Kidney epithelial cell (primary cell): ENCODE measurements around the gene FOXF1. TPM values are rescaled to one million over a fixed set of nuclear protein-coding genes. Genes with fewer than 3 reads are reported as not detected.

Experiments
- DNase-seq: peaks from one replicate; pipeline ENCODE4 v3.0.0-alpha.2; 2010; ENCODE audit warnings: low read depth
- H3K27me3 ChIP-seq: 2 replicates; pipeline ENCODE4 v1.6.0; 2011; ENCODE audit warnings: low read length; ENCODE audit not compliant: control insufficient read depth, insufficient read depth
- H3K36me3 ChIP-seq: 2 replicates; pipeline ENCODE4 v1.5.1; 2011; ENCODE audit warnings: low read length; ENCODE audit not compliant: control insufficient read depth, insufficient read depth
- H3K4me3 ChIP-seq: 2 replicates; pipeline ENCODE4 v1.5.1; 2011; ENCODE audit warnings: low read depth, mild to moderate bottlenecking, control low read depth, low read length
- total RNA-seq: library from RNA; depleted of rRNA; stranded (reverse); fragments of >200 nt; gene quantifications from 2 replicates; pipeline ENCODE4 v1.2.3, GENCODE V29; 2015
- TF ChIP-seq, protein P1 (sequence below): IDR thresholded peaks from 2 replicates; pipeline ENCODE4 v1.5.1; 2011; ENCODE audit warnings: mild to moderate bottlenecking, moderate library complexity, low read length, control low read depth, inconsistent platforms; ENCODE audit not compliant: insufficient read depth, poor library complexity, severe bottlenecking

The FOXF1 gene
- total RNA-seq = under 0.01 TPM in 1 of 2 replicates, not detected in the other

DNA sequence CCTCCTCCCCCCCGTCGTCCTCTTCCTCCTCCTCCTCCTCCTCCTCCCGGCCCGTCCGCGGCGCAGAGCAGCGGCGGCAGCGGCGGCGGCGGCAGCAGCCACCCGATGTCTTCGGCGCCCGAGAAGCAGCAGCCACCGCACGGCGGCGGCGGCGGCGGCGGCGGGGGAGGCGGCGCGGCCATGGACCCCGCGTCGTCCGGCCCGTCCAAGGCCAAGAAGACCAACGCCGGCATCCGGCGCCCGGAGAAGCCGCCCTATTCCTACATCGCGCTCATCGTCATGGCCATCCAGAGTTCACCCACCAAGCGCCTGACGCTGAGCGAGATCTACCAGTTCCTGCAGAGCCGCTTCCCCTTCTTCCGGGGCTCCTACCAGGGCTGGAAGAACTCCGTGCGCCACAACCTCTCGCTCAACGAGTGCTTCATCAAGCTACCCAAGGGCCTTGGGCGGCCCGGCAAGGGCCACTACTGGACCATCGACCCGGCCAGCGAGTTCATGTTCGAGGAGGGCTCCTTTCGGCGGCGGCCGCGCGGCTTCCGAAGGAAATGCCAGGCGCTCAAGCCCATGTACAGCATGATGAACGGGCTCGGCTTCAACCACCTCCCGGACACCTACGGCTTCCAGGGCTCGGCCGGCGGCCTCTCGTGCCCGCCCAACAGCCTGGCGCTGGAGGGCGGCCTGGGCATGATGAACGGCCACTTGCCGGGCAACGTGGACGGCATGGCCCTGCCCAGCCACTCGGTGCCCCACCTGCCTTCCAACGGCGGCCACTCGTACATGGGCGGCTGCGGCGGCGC is at the start of gene FOXF1:
Gene FOXF1, plus strand, starts transcription at position 63 of the 797 bp plus-strand sequence. Its CDS starts 43 bp downstream, at position 106.
- DNase-seq = no peak
- Histone ChIP-seq H3K4me3 (peak within 1 kb of the TSS; percentile 15), H3K27me3 (peaks cover 89% of the 10 kb centered on the region), H3K36me3 (no peaks in the 10 kb centered on the region)
- TF ChIP-seq, protein P1, sequence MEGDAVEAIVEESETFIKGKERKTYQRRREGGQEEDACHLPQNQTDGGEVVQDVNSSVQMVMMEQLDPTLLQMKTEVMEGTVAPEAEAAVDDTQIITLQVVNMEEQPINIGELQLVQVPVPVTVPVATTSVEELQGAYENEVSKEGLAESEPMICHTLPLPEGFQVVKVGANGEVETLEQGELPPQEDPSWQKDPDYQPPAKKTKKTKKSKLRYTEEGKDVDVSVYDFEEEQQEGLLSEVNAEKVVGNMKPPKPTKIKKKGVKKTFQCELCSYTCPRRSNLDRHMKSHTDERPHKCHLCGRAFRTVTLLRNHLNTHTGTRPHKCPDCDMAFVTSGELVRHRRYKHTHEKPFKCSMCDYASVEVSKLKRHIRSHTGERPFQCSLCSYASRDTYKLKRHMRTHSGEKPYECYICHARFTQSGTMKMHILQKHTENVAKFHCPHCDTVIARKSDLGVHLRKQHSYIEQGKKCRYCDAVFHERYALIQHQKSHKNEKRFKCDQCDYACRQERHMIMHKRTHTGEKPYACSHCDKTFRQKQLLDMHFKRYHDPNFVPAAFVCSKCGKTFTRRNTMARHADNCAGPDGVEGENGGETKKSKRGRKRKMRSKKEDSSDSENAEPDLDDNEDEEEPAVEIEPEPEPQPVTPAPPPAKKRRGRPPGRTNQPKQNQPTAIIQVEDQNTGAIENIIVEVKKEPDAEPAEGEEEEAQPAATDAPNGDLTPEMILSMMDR = no peak

DNA sequence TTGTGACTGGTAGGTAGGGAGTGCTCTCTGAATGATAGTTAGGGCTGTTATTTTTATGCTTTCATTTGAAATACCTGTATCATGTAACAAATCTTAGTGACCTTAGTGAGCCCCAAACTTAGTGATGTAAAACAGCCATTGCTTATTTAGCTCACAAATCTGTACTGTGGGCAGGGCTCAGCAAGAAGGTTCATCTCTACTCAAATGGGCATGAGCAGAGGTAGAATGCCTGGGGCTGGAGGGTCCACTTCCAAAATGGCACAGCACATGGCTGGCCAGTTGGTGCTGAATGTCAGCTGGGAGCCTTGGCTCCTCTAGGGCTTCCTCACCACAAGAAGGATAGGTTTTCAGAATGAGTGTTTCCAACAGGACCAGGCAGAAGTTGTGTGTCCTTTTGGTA is 49.3 kb upstream of the FOXF1 start:
- H3K36me3 ChIP-seq = no peaks in the 10 kb centered on the region
- H3K4me3 ChIP-seq = no peak overlapping the region
- TF ChIP-seq, protein P1 = no peak
- peaks cover 4% of the 10 kb centered on the region for H3K27me3 ChIP-seq
- no peak for DNase-seq

DNA sequence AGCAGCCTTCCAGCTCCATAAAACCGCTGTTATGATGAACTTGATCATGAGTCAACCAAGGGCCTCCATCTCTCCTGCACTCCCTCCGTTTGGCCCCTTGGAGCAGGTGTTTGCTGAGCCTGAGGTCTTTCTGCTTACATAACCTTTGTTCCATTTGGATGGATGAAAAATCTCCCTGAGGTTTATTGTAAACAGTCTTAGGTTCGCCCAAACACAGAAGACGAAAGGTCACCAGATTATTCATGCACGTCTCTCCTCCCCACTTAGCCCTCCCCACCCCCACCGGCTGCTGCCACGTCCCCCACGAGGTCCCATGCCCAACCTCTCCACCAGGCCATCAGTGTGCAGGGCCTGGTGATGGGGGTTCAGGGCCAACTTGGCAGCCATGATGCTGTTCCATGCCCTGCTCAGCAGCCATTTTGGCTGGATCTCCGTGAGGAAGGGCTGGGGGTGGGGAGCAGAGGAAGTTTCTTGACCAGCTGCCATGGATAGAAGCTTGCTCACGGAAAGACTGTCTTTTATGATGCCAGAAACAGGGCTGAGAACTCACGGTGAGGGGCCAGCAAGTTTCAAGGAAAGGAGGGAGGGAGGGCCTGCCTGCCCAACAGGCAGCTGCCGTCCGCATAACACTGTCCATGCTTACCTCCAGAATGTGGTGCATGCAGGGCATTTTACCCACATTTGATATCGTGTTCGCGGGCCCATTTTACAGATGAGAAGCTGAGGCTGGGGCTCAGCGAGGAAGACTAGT is 47.8 kb upstream of the FOXF1 start:
- Histone ChIP-seq H3K36me3 (no peaks in the 10 kb centered on the region), H3K4me3 (no peak overlapping the region), H3K27me3 (peaks cover 4% of the 10 kb centered on the region)
- TF ChIP-seq, protein P1 = no peak
- DNase-seq = no peak

DNA sequence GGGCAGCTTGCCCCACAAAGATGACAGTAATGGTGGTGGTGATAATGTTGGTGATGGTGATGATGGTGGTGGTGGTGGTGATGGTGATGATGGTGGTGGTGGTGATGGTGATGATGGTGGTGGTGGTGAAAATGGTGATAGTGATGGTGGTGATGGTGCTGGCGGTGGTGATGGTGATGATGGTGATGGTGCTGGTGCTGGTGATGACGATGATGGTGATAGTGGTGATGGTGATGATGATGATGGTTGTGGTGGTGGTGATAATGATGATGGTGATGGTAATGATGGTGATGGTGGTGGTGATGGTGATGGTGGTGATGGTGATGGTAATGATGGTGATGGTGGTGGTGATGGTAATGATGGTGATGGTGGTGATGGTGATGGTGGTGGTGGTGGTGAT is 46.3 kb upstream of the FOXF1 start:
- Histone ChIP-seq H3K4me3 (no peak overlapping the region), H3K36me3 (no peaks in the 10 kb centered on the region), H3K27me3 (peaks cover 4% of the 10 kb centered on the region)

DNA sequence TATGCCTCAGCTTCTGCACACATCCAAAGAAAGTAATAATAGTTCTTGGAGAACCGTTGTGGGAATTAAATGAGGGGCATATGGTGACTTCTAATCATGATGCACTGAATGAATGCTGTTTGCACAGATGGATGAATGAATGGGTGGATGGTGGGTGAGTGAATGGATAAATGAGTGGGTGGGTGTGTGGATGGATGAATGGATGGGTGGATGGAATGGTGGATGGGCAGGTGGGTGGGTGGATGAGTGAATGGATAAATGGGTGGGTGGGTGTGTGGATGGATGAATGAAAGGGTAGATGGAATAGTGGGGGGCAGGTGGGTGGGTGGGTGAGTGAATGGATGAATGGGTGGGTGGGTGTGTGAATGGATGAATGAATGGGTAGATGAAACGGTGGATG is 44.9 kb upstream of the FOXF1 start:
- Histone ChIP-seq H3K4me3 (no peak overlapping the region), H3K36me3 (no peaks in the 10 kb centered on the region), H3K27me3 (no peaks in the 10 kb centered on the region)
- no peak for DNase-seq
- TF ChIP-seq, protein P1 = no peak

More for the DNA sequence above, 46.3 kb upstream of the FOXF1 start:
- TF ChIP-seq, protein P1 = no peak
- DNase-seq = no peak
